GM23338 (cell line): ENCODE measurements around the gene EEF2K. TPM values are rescaled to one million over a fixed set of nuclear protein-coding genes. Genes with fewer than 3 reads are reported as not detected.

ENCODE experiments used
- ATAC-seq: fragments of 200-7000 bp; cut with Tn5 transposase; 3 replicates; pipeline ENCODE4 v1.9.1; 2020
- DNase-seq: peaks from one replicate; pipeline ENCODE4 v3.0.0-alpha.2; 2015; ENCODE audit warnings: low spot score
- H2AFZ ChIP-seq: fragments of 200-600 bp; sonication (generic); 2 replicates; pipeline ENCODE4 v1.8.0; 2016; ENCODE audit warnings: antibody characterized with exemption, mild to moderate bottlenecking, moderate library complexity
- H3F3A ChIP-seq: fragments of 200-600 bp; sonication (generic); replicated peaks from 2 replicates; pipeline ENCODE4 v1.8.0; 2017; ENCODE audit warnings: antibody characterized with exemption, mixed run types, low read depth
- H3K27ac ChIP-seq: fragments of 200-600 bp; sonication (generic); 2 replicates; pipeline ENCODE4 v1.6.1; 2016; ENCODE audit warnings: low read depth
- H3K27me3 ChIP-seq: fragments of 200-600 bp; sonication (generic); 2 replicates; pipeline ENCODE4 v1.8.0; 2016; ENCODE audit warnings: mild to moderate bottlenecking, mixed run types, moderate library complexity; ENCODE audit not compliant: insufficient read depth
- H3K36me3 ChIP-seq: fragments of 200-600 bp; sonication (generic); 2 replicates; pipeline ENCODE4 v1.8.0; 2016; ENCODE audit warnings: mild to moderate bottlenecking; ENCODE audit not compliant: insufficient read depth
- H3K4me1 ChIP-seq: fragments of 200-600 bp; sonication (generic); 2 replicates; pipeline ENCODE4 v1.8.0; 2016; ENCODE audit warnings: mild to moderate bottlenecking, moderate library complexity; ENCODE audit not compliant: insufficient read depth
- H3K4me2 ChIP-seq: fragments of 200-600 bp; sonication (generic); 2 replicates; pipeline ENCODE4 v1.7.1; 2017; ENCODE audit warnings: mixed run types
- H3K4me3 ChIP-seq: fragments of 200-600 bp; sonication (generic); 2 replicates; pipeline ENCODE4 v1.6.1; 2016; ENCODE audit warnings: mixed run types
- H3K79me2 ChIP-seq: fragments of 200-600 bp; sonication (generic); replicated peaks from 2 replicates; pipeline ENCODE4 v1.8.0; 2017; ENCODE audit warnings: mild to moderate bottlenecking; ENCODE audit not compliant: insufficient read depth
- H3K9me2 ChIP-seq: fragments of 200-600 bp; sonication (generic); 2 replicates; pipeline ENCODE4 v1.8.0; 2017; ENCODE audit not compliant: insufficient read depth
- H4K20me1 ChIP-seq: fragments of 200-600 bp; sonication (generic); replicated peaks from 2 replicates; pipeline ENCODE4 v1.8.0; 2017; ENCODE audit warnings: mild to moderate bottlenecking; ENCODE audit not compliant: insufficient read depth
- H3K27ac Mint-ChIP-seq: 2 replicates; pipeline ENCODE4 v1.8.0; 2020; ENCODE audit warnings: inconsistent platforms, mild to moderate bottlenecking, moderate library complexity, mixed read lengths
- H3K27me3 Mint-ChIP-seq: 3 replicates; pipeline ENCODE4 v1.8.0; 2022; ENCODE audit warnings: low read depth, mild to moderate bottlenecking, moderate library complexity, mixed read lengths, inconsistent platforms; ENCODE audit not compliant: insufficient read depth, poor library complexity
- H3K36me3 Mint-ChIP-seq: 3 replicates; pipeline ENCODE4 v1.8.0; 2021; ENCODE audit warnings: low read depth, mild to moderate bottlenecking, inconsistent platforms, moderate library complexity, mixed read lengths
- H3K4me1 Mint-ChIP-seq: 3 replicates; pipeline ENCODE4 v1.8.0; 2020; ENCODE audit warnings: mild to moderate bottlenecking, inconsistent platforms, mixed read lengths
- H3K4me3 Mint-ChIP-seq: 3 replicates; pipeline ENCODE4 v1.8.0; 2021; ENCODE audit warnings: moderate library complexity, mild to moderate bottlenecking, inconsistent platforms, mixed read lengths
- H3K9me3 Mint-ChIP-seq: 3 replicates; pipeline ENCODE4 v1.8.0; 2020; ENCODE audit warnings: moderate library complexity, mild to moderate bottlenecking, inconsistent platforms, mixed read lengths
- CREB1 ChIP-seq: fragments of 250-450 bp; sonication (Bioruptor Pico); IDR thresholded peaks from 2 replicates; pipeline ENCODE4 v1.5.0; 2020; ENCODE audit warnings: low read depth, mild to moderate bottlenecking, moderate library complexity
- ETS1 ChIP-seq: IDR thresholded peaks from 2 replicates; pipeline ENCODE4 v1.6.1; 2016; ENCODE audit warnings: antibody characterized with exemption
- EZH2 ChIP-seq: fragments of 200-600 bp; sonication (generic); IDR thresholded peaks from one replicate; pipeline ENCODE4 v1.8.0; 2017; ENCODE audit warnings: antibody characterized with exemption, mild to moderate bottlenecking, low read depth; ENCODE audit not compliant: unreplicated experiment
- JUNB ChIP-seq: IDR thresholded peaks from one replicate; pipeline ENCODE4 v1.6.1; 2016; ENCODE audit warnings: antibody characterized with exemption; ENCODE audit not compliant: unreplicated experiment
- NANOG ChIP-seq: IDR thresholded peaks from 2 replicates; pipeline ENCODE4 v1.6.1; 2016; ENCODE audit warnings: antibody characterized with exemption, borderline replicate concordance
- POLR2AphosphoS5 ChIP-seq: IDR thresholded peaks from 2 replicates; pipeline ENCODE4 v1.6.1; 2016; ENCODE audit warnings: antibody characterized with exemption, low read depth
- STAT1 ChIP-seq: IDR thresholded peaks from one replicate; pipeline ENCODE4 v1.6.1; 2016; ENCODE audit warnings: antibody characterized with exemption; ENCODE audit not compliant: unreplicated experiment
- ZNF114 ChIP-seq: fragments of 250-450 bp; sonication (Bioruptor Pico); IDR thresholded peaks from 2 replicates; pipeline ENCODE4 v1.5.0; 2020; ENCODE audit warnings: mild to moderate bottlenecking, moderate library complexity
- ZNF462 ChIP-seq: fragments of 250-450 bp; sonication (Bioruptor Pico); IDR thresholded peaks from 2 replicates; pipeline ENCODE4 v1.5.0; 2020; ENCODE audit warnings: mild to moderate bottlenecking, moderate library complexity
- polyA plus RNA-seq: library from polyadenylated mRNA; unstranded; fragments of >200 nt; fragmentation: Nextera tagmentation; extraction: Ambion mirVana; gene quantifications from 2 replicates; pipeline ENCODE4 v1.2.1, GENCODE V29; 2016
- total RNA-seq: library from RNA; depleted of rRNA; stranded (reverse); fragments of >200 nt; shearing (Covaris generic); gene quantifications from 2 replicates; pipeline ENCODE4 v1.2.3, GENCODE V29; 2014
- TF ChIP-seq, protein P1 (sequence below), 2 experiments: fragments of 200-600 bp in 1 of 2; sonication (generic) in 1 of 2; conservative IDR thresholded peaks; 2 replicates each; pipeline versions ENCODE4 v1.5.1 to v1.6.1; 2016 to 2017; ENCODE audit warnings: antibody characterized with exemption in 2 of 2, low read depth in 2 of 2, mild to moderate bottlenecking in 2 of 2, moderate library complexity in 1 of 2

The EEF2K gene
- total and polyA plus RNA-seq, 2 experiments from 2014 or later, result 5.4 to 23.9 TPM

DNA sequence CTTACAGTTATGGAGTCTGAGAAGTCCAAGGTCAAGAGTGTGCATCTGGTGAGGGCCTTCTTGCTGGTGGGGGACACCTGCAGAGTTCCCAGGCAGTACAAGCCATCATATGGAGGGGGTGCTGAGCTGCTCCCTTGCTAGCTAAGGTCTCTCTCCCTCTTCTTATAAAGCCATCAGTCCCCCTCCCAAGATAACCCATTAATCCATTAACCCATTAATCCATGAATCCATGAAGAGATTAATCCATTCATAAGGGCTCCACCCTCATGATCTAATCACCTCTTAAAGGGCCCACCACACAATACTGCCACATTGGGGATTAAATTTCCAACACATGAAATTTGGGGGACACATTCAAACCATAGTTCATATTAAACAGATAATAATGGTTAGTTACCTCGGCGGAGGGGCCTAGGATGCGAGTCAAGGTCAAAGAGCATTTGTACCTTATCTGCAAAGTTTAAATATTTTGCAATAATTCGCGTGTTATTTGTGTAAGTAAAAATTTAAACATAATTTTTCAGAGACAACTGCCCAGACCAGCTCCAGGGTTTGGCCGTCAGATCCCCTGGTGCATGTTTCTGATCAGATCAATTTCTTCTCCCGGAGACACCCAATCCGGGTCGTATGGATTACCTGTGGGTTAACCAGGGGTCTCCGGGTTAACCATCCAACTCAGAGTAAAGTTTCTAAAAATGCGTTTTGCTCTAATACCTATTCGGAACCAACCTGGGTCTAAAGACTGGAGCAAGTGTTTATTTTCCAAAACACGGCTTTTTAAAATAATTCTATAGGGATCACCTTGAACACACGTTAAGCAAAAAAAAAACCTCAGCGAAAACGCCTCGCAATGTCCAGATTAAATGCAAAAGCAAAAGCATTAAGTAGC lies 90.4 kb downstream of the EEF2K start:
- Histone ChIP-seq H3F3A (peaks cover 15% of the 10 kb centered on the region), H3K27me3 (no peaks in the 10 kb centered on the region), H3K4me1 (peaks cover 30% of the 10 kb centered on the region), H3K36me3 (no peaks in the 10 kb centered on the region), H4K20me1 (peaks cover 31% of the 10 kb centered on the region), H2AFZ (peak overlapping the region; percentile 63; the same call in 1 of the 2 replicates), H3K79me2 (peaks cover 40% of the 10 kb centered on the region), H3K9me2 (no peaks in the 10 kb centered on the region), H3K27ac (no peak overlapping the region), H3K4me3 (peak overlapping the region; percentile 69), H3K4me2 (peak overlapping the region; percentile 72)
- DNase-seq (peak; percentile 49), ATAC-seq (peak; percentile 8)
- Mint-ChIP-seq H3K27me3 (peaks cover 19% of the 10 kb centered on the region), H3K9me3 (peaks cover 9% of the 10 kb centered on the region; the same call in 1 of the 3 replicates), H3K4me3 (peak overlapping the region; percentile 95), H3K27ac (no peak overlapping the region), H3K36me3 (peaks cover 17% of the 10 kb centered on the region), H3K4me1 (peaks cover 34% of the 10 kb centered on the region)
- TF ChIP-seq ZNF114 (CRISPR knock-in tag), result no peak
- no peak for TF ChIP-seq STAT1
- TF ChIP-seq JUNB, result no peak
- TF ChIP-seq, protein P1, sequence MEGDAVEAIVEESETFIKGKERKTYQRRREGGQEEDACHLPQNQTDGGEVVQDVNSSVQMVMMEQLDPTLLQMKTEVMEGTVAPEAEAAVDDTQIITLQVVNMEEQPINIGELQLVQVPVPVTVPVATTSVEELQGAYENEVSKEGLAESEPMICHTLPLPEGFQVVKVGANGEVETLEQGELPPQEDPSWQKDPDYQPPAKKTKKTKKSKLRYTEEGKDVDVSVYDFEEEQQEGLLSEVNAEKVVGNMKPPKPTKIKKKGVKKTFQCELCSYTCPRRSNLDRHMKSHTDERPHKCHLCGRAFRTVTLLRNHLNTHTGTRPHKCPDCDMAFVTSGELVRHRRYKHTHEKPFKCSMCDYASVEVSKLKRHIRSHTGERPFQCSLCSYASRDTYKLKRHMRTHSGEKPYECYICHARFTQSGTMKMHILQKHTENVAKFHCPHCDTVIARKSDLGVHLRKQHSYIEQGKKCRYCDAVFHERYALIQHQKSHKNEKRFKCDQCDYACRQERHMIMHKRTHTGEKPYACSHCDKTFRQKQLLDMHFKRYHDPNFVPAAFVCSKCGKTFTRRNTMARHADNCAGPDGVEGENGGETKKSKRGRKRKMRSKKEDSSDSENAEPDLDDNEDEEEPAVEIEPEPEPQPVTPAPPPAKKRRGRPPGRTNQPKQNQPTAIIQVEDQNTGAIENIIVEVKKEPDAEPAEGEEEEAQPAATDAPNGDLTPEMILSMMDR (conservative IDR thresholded peaks at IDR 0.05; ENCODE audit: low read depth in 2 of 2), result no peak
- no peak for TF ChIP-seq POLR2AphosphoS5
- TF ChIP-seq ZNF462, result no peak
- TF ChIP-seq NANOG, result no peak
- no peak for TF ChIP-seq CREB1 (CRISPR knock-in tag)
- no peak for TF ChIP-seq EZH2
- no peak for TF ChIP-seq ETS1
